A549 (cell line): Measurements from ENCODE around the gene FAM120C. TPM values are rescaled to one million over a fixed set of nuclear protein-coding genes. Genes with fewer than 3 reads are reported as not detected.
A peak's percentile ranks its signal among the peaks of the same experiment; 100 is the strongest.

Experiments
- ATAC-seq, 2 experiments: fragments of 200-7000 bp in 1 of 2; fragments of >200 bp in 1 of 2; cut with Nextera tagmentation in 1 of 2; cut with Tn5 transposase in 1 of 2; 3 replicates each; pipeline versions ENCODE4 v1.8.0 to v1.9.1; 2018 to 2020; ENCODE audit warnings: mild to moderate bottlenecking in 1 of 2, moderate library complexity in 1 of 2
- CTCF ChIA-PET: fragments of 300-600 bp; sonication (Branson Sonifier 250); formaldehyde crosslinking; extraction: SDS; loops from one replicate; lab custom pipeline; 2021; ENCODE audit warnings: antibody characterized with exemption, inconsistent platforms; lab: Yijun Ruan, JAX
- POLR2A ChIA-PET: fragments of 350-600 bp; formaldehyde crosslinking; extraction: SDS; loops from one replicate; lab custom pipeline; 2021; ENCODE audit warnings: antibody characterized with exemption, inconsistent platforms; lab: Yijun Ruan, JAX
- DNase-seq, 2 experiments: peaks; one replicate each; pipeline versions ENCODE4 v3.0.0 to v3.0.0-alpha.2; 2011 to 2016; ENCODE audit warnings: low read depth in 1 of 2, low spot score in 1 of 2
- FAIRE-seq: peaks from 2 replicates; lab custom pipeline; 2011; peaks lifted over from hg19 to GRCh38; lab: Jason Lieb, UNC
- H3K27ac ChIP-seq, 2 experiments: fragments of >200 bp; sonication (Bioruptor Twin); formaldehyde crosslinking; 3 replicates each; pipeline ENCODE4 v1.5.1; 2016 to 2017
- H3K4me1 ChIP-seq: fragments of >200 bp; sonication (Bioruptor Twin); formaldehyde crosslinking; 3 replicates; pipeline ENCODE4 v1.6.1; 2016
- H3K4me2 ChIP-seq: fragments of >200 bp; sonication (Bioruptor Twin); formaldehyde crosslinking; 3 replicates; pipeline ENCODE4 v1.6.1; 2016
- H3K4me3 ChIP-seq: fragments of >200 bp; sonication (Bioruptor Twin); formaldehyde crosslinking; 3 replicates; pipeline ENCODE4 v1.5.1; 2016
- H3K9me3 ChIP-seq: fragments of >200 bp; sonication (Bioruptor Twin); formaldehyde crosslinking; 3 replicates; pipeline ENCODE4 v1.6.1; 2016
- CBX8 ChIP-seq: fragments of 200-600 bp; sonication (generic); IDR thresholded peaks from 2 replicates; pipeline ENCODE4 v1.6.1; 2016
- CHD2 ChIP-seq: fragments of 150-350 bp; IDR thresholded peaks from 2 replicates; pipeline ENCODE4 v1.6.1; 2014; ENCODE audit warnings: low read length; ENCODE audit not compliant: partially characterized antibody
- CHD4 ChIP-seq: fragments of 200-600 bp; sonication (generic); IDR thresholded peaks from 2 replicates; pipeline ENCODE4 v1.6.1; 2016; ENCODE audit warnings: antibody characterized with exemption, mild to moderate bottlenecking, borderline replicate concordance
- EHMT2 ChIP-seq: fragments of 200-600 bp; sonication (generic); IDR thresholded peaks from 2 replicates; pipeline ENCODE4 v1.6.1; 2016; ENCODE audit warnings: antibody characterized with exemption, low read depth, mild to moderate bottlenecking, moderate library complexity
- ELK1 ChIP-seq: fragments of 150-350 bp; IDR thresholded peaks from 2 replicates; pipeline ENCODE4 v1.6.1; 2014; ENCODE audit warnings: low read depth, mild to moderate bottlenecking, low read length
- ESRRA ChIP-seq: fragments of 150-350 bp; IDR thresholded peaks from 2 replicates; pipeline ENCODE4 v1.6.1; 2014; ENCODE audit warnings: mild to moderate bottlenecking, low read length, borderline replicate concordance
- FOSL2 ChIP-seq, 2 experiments: fragments of 450-650 bp in 1 of 2; fragments of >200 bp in 1 of 2; sonication (Bioruptor Twin) in 1 of 2; formaldehyde crosslinking; IDR thresholded peaks; 2 replicates each; pipeline versions ENCODE4 v1.5.0 to v1.6.1; 2016 to 2020; ENCODE audit warnings: mild to moderate bottlenecking in 1 of 2, moderate library complexity in 1 of 2
- FOXS1 ChIP-seq: fragments of 250-450 bp; sonication (Bioruptor Pico); IDR thresholded peaks from 2 replicates; pipeline ENCODE4 v1.5.0; 2020; ENCODE audit warnings: mild to moderate bottlenecking, moderate library complexity
- GATA3 ChIP-seq: IDR thresholded peaks from 2 replicates; pipeline ENCODE4 v1.6.1; 2012; ENCODE audit warnings: borderline replicate concordance
- HES2 ChIP-seq: fragments of >200 bp; sonication (Bioruptor Twin); formaldehyde crosslinking; IDR thresholded peaks from 2 replicates; pipeline ENCODE4 v1.6.1; 2016
- HOXB13 ChIP-seq: fragments of 250-450 bp; sonication (Bioruptor Pico); IDR thresholded peaks from 2 replicates; pipeline ENCODE4 v1.5.0; 2020; ENCODE audit warnings: low read depth, mild to moderate bottlenecking, moderate library complexity
- JUN ChIP-seq, 2 experiments: fragments of >200 bp; sonication (Bioruptor Twin); formaldehyde crosslinking; IDR thresholded peaks; 2 replicates in 1 of 2; 3 replicates in 1 of 2; pipeline ENCODE4 v1.6.1; 2016 to 2017
- MAFK ChIP-seq: fragments of 450-650 bp; IDR thresholded peaks from 2 replicates; pipeline ENCODE4 v1.6.1; 2014; ENCODE audit not compliant: partially characterized antibody
- PHF8 ChIP-seq: fragments of 200-600 bp; sonication (generic); IDR thresholded peaks from 2 replicates; pipeline ENCODE4 v1.6.1; 2016; ENCODE audit warnings: low read depth, mild to moderate bottlenecking, antibody characterized with exemption, moderate library complexity, borderline replicate concordance
- POLR2A ChIP-seq: IDR thresholded peaks from 2 replicates; pipeline ENCODE4 v1.6.1; 2012; ENCODE audit warnings: mild to moderate bottlenecking, low read length
- RNF2 ChIP-seq: fragments of 200-600 bp; sonication (generic); IDR thresholded peaks from 2 replicates; pipeline ENCODE4 v1.6.1; 2016; ENCODE audit warnings: low read depth, mild to moderate bottlenecking, antibody characterized with exemption, moderate library complexity, borderline replicate concordance
- SMC3 ChIP-seq: fragments of >200 bp; sonication (Bioruptor Twin); formaldehyde crosslinking; IDR thresholded peaks from 3 replicates; pipeline ENCODE4 v1.6.1; 2018; ENCODE audit warnings: inconsistent platforms
- SREBF2 ChIP-seq: fragments of 450-650 bp; IDR thresholded peaks from 2 replicates; pipeline ENCODE4 v1.6.1; 2014; ENCODE audit warnings: mild to moderate bottlenecking, moderate library complexity
- ZFP36 ChIP-seq: fragments of 450-650 bp; IDR thresholded peaks from 2 replicates; pipeline ENCODE4 v1.6.1; 2014; ENCODE audit warnings: borderline replicate concordance; ENCODE audit not compliant: partially characterized antibody
- ZSCAN20 ChIP-seq: fragments of 250-450 bp; sonication (Bioruptor Pico); IDR thresholded peaks from 2 replicates; pipeline ENCODE4 v1.8.0; 2022; ENCODE audit warnings: mild to moderate bottlenecking, moderate library complexity
- WGBS: methylation state at CpG from one replicate; pipeline ENCODE4 v1.1.6; 2017; ENCODE audit errors: missing lambda C conversion rate; 5-methylcytosine and 5-hydroxymethylcytosine counted together
- polyA plus RNA-seq, 4 experiments: library from polyadenylated mRNA; depleted of rRNA in 3 of 4; stranded (reverse); fragments of >200 nt; fragmentation: RNase III in 1 of 4; extraction: RNeasy Plus Mini Kit Qiagen cat#74134 plus additional on column Dnase treatment in 1 of 4; gene quantifications; 2 replicates in 3 of 4; 3 replicates in 1 of 4; pipeline ENCODE4 v1.2.3, GENCODE V29; 2011 to 2017
- TF ChIP-seq, protein P1 (sequence below): fragments of 250-450 bp; sonication (Bioruptor Pico); IDR thresholded peaks from 2 replicates; pipeline ENCODE4 v1.5.0; 2021; ENCODE audit warnings: mild to moderate bottlenecking, moderate library complexity, borderline replicate concordance

The FAM120C gene
- polyA plus RNA-seq, 2 of the 4 experiments (the other 2 are of a cell fraction) = 6.0 to 7.7 TPM

DNA sequence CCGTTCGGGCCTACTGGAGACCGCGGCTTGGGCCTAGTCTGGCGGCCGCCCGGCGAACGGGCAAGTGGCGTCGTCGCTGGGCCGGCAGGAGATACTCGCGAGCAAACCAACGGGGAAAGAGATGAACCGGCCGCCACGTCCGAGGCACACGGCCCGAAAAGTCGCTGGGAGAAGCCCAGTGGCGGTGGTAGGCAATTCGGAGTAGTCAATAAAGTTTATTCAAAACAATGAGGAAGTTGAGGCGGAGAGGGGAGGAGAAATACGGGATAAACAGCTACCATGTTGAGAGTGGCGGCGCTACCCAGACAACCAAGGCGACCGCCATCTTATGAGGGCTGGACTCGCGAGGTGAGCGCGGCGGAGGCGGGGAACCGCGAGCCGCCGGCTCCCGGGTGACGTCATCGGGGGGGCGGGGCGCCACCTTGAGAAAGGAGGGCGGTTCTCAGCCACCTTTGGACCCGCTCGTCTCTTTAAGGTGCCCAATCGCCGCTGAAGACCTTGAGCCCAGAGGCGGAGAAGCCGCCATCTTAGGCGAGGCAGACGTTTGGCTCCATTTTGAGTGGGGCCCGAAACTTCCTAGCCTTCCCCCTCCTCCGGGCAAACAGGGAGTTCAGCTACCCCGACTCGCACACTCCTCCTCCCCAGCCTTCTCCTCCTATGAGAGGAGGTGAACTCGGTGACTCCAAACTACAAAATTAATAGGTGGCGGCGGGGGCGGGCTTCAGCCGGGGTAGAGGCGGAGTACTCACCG is 138.8 kb downstream of the FAM120C start, which contains the start of gene PHF8 (continued):
- TF ChIP-seq PHF8 (peak; percentile 92), FOSL2 (IDR thresholded peaks at IDR 0.05) (no peak), FOSL2 (CRISPR knock-in tag; IDR thresholded peaks at IDR 0.05) (peak; percentile 90), CBX8 (no peak; the same call in 1 of the 2 replicates), POLR2A (peak; percentile 42), CHD4 (no peak), CHD2 (peak; percentile 36), SREBF2 (no peak), JUN (IDR thresholded peaks at IDR 0.05) (peak in 1 of 2 experiments; percentile 88; a peak in 3 of 5 replicates)
- TF ChIP-seq, protein P1, sequence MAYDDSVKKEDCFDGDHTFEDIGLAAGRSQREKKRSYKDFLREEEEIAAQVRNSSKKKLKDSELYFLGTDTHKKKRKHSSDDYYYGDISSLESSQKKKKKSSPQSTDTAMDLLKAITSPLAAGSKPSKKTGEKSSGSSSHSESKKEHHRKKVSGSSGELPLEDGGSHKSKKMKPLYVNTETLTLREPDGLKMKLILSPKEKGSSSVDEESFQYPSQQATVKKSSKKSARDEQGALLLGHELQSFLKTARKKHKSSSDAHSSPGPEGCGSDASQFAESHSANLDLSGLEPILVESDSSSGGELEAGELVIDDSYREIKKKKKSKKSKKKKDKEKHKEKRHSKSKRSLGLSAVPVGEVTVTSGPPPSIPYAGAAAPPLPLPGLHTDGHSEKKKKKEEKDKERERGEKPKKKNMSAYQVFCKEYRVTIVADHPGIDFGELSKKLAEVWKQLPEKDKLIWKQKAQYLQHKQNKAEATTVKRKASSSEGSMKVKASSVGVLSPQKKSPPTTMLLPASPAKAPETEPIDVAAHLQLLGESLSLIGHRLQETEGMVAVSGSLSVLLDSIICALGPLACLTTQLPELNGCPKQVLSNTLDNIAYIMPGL (CRISPR knock-in tag) = peak; percentile 90

DNA sequence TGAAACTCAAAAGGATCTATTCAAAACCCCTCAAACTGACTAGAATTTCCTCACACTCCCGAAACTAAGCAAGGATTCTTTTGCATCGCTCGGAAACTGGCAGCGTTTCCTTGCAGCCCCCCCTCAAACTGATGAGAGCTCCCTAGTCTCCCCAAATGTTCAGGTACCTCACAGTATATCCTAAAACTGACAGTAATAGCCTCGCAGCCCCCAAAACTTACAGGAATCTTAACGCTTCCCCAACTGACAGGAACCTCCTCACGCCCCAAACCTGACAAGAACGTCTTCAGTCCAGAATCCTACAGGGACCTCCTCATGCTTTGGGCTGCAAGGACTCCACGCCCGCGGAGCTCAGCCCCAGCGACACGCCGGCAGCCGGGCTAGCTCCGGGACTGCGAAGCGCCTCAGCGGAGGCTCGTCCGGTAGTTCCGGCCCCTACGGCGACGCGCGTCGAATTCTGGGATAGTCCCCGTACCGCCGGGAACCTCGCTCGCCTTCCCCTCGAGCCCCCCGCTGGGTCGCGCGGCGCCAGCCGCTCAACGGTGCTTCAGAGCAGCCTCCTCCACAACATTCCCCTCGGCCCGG is 139.4 kb downstream of the FAM120C start:
- Histone ChIP-seq H3K4me1 (peaks cover 16% of the 10 kb centered on the region), H3K9me3 (no peaks in the 10 kb centered on the region), H3K27ac (peak overlapping the region; percentile 96 to 99), H3K4me3 (peak overlapping the region; percentile 77), H3K4me2 (peak overlapping the region; percentile 97)
- ATAC-seq = peak; percentile 49 to 55
- POLR2A ChIA-PET = interaction anchor here (1.2 to 3.2 kb wide), 4 partner anchors 33 to 596 kb away, joined by 3 to 16 read pairs (median 4); partner anchors contain the start of gene FAM120C
- no peak for FAIRE-seq
- 0% methylated on average over 8 of the region's 43 CpGs for WGBS
- no peak for DNase-seq
- CTCF ChIA-PET = interaction anchor here (1.0 to 2.5 kb wide), 3 partner anchors 12 to 359 kb away, joined by 3 to 6 read pairs (median 4); no protein-coding TSS in a partner anchor
- no peak for TF ChIP-seq FOXS1 (CRISPR knock-in tag)
- TF ChIP-seq POLR2A = peak; percentile 45; the same call in 1 of the 2 replicates

DNA sequence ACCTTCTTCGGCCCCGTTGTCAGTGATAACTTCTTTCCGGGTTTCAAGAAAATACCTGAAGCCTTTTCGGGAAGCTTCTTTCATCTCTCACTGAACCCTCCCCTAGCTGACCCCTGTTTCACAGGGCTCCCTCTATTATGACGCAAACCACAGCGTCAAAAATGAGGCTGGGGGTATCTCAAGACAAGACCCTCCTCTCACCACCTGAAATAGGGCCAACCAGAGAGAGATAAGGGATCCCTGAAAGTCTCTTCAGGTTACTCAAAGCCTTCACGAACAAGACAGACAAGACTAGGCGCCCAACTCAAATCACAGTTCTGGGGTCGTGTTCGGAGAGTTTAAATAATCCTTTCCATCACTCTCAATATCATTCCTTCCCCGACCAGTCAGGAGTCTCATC is 140.0 kb downstream of the FAM120C start:
- Histone ChIP-seq H3K4me3 (peak overlapping the region; percentile 77), H3K4me2 (peak overlapping the region; percentile 97), H3K27ac (peak overlapping the region; percentile 96 to 99), H3K4me1 (peaks cover 16% of the 10 kb centered on the region), H3K9me3 (no peaks in the 10 kb centered on the region)
- no peak for ATAC-seq
- ChIA-PET CTCF (interaction anchor here (0.6 to 2.5 kb wide), 6 partner anchors 12 to 965 kb away, joined by 3 to 6 read pairs (median 4); no protein-coding TSS in a partner anchor), POLR2A (interaction anchor here (1.2 to 3.2 kb wide), 5 partner anchors 34 to 597 kb away, joined by 3 to 16 read pairs (median 4); partner anchors contain the start of genes FAM120C and HUWE1)
- no peak for DNase-seq
- no peak for FAIRE-seq
- TF ChIP-seq CHD4 = no peak
- no peak for TF ChIP-seq POLR2A
- no peak for TF ChIP-seq HES2
- TF ChIP-seq ZSCAN20 = no peak
- TF ChIP-seq ESRRA = no peak
- TF ChIP-seq EHMT2 = no peak
- TF ChIP-seq ELK1 = no peak
- no peak for TF ChIP-seq JUN (IDR thresholded peaks at IDR 0.05)
- TF ChIP-seq ZFP36 = no peak
- TF ChIP-seq FOSL2 (IDR thresholded peaks at IDR 0.05) = no peak
- TF ChIP-seq FOSL2 (CRISPR knock-in tag; IDR thresholded peaks at IDR 0.05) = no peak
- TF ChIP-seq SMC3 = no peak
- no peak for TF ChIP-seq RNF2
- no peak for TF ChIP-seq HOXB13
- no peak for TF ChIP-seq MAFK
- TF ChIP-seq GATA3 = no peak
- WGBS = 2% methylated on average over 11 of the region's 11 CpGs
